ENCODE measurements around the gene DHX58. TPM values are rescaled to one million over a fixed set of nuclear protein-coding genes. Genes with fewer than 3 reads are reported as not detected.

Gene DHX58
- total RNA-seq, 1 experiment from 2014 or later = 2.1 TPM

DNA sequence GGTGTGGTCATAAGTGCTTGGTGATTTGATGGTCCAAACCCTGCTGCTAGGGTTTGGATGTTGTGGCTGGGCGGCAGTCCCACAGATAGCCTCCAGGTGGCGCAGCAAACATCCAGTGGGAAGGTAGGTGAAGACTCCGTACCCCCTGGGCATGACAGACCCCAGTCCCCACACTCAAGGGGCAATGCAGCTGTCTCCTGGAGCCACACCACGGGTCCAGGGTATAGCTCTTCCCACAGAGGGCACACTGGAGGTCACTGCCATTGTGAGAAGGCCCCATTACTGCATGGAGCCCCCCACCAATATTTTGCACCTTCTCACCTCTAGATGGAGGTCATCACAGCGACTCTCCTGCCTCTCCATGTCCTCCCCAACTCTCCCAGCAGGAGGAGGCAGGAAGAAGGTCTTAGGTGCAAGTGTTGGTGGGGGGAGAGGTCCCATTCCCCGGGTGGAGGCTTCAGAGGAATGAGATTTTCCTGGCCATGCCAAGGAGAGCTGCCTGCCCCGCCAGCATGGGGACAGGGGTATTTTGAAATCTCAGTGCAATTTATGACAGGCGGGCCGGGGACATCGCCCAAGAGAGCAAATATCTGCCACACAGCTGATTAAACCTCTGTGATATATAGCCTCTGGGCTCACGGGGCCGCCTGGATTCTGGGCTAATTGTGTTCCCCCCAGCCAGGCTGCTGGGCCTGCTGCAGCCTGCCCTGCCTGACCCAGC is 45.0 kb downstream of the DHX58 start:
- ChIA-PET POLR2A (ENCODE audit: low non-redundant PET) (no interaction called here), CTCF (interaction anchor here (0.9 kb wide), 1 partner anchor 12 kb away, joined by 3 read pairs; no protein-coding TSS in a partner anchor)
- intact Hi-C loops (cut with micrococcal nuclease; ENCODE audit: unreplicated experiment) = no loop called here
- BruUV-seq (replicated peaks) = no TSS peak
- DNase-seq (ENCODE audit: low spot score) = peak; percentile 44
- no peaks in the 10 kb centered on the region for H3K9me3 ChIP-seq (ENCODE audit: low read depth, low read length, poor library complexity, severe bottlenecking)
- TF ChIP-seq, protein P1, sequence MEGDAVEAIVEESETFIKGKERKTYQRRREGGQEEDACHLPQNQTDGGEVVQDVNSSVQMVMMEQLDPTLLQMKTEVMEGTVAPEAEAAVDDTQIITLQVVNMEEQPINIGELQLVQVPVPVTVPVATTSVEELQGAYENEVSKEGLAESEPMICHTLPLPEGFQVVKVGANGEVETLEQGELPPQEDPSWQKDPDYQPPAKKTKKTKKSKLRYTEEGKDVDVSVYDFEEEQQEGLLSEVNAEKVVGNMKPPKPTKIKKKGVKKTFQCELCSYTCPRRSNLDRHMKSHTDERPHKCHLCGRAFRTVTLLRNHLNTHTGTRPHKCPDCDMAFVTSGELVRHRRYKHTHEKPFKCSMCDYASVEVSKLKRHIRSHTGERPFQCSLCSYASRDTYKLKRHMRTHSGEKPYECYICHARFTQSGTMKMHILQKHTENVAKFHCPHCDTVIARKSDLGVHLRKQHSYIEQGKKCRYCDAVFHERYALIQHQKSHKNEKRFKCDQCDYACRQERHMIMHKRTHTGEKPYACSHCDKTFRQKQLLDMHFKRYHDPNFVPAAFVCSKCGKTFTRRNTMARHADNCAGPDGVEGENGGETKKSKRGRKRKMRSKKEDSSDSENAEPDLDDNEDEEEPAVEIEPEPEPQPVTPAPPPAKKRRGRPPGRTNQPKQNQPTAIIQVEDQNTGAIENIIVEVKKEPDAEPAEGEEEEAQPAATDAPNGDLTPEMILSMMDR (conservative IDR thresholded peaks at IDR 0.05; ENCODE audit: low read depth, low read length) = peak; percentile 80
- TF ChIP-seq EZH2 (IDR thresholded peaks at IDR 0.05; ENCODE audit: borderline replicate concordance, low read depth, low read length, poor library complexity, severe bottlenecking) = no peak
- no peak overlapping the region for H3K27ac ChIP-seq (ENCODE audit: low read depth, low read length, poor library complexity, severe bottlenecking)
- no peaks in the 10 kb centered on the region for H3K27me3 ChIP-seq (replicated peaks; ENCODE audit: insufficient read depth, low read depth, low read length, poor library complexity)
- H3K4me3 ChIP-seq (ENCODE audit: low read depth, low read length, poor library complexity, severe bottlenecking) = no peak overlapping the region
- H3K36me3 ChIP-seq (ENCODE audit: insufficient read depth, low read length, poor library complexity, severe bottlenecking) = no peaks in the 10 kb centered on the region
- no peaks in the 10 kb centered on the region for H3K4me1 ChIP-seq (ENCODE audit: insufficient read depth, low read length, poor library complexity, severe bottlenecking)

DNA sequence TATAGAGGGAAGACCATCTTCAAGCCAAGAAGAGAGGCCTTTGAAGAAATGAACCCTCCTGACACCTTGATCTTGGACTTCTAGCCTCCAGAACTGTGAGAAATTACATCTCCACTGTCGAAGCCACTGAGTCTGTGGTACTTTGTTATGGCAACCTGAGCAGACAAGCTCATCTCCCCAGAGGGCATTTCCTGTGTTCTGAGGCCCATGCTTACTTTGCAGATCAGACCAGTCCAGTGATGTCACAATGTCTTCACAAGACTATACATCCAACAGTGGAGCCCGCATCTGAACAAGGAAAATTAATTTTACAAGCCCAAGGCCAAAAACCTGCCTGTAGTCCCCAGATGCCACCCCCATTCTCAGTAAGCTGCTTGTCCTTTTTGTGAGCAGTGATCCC is 47.3 kb downstream of the DHX58 start:
- Histone ChIP-seq H3K4me3 (ENCODE audit: low read depth, low read length, poor library complexity, severe bottlenecking) (no peak overlapping the region), H3K4me1 (ENCODE audit: insufficient read depth, low read length, poor library complexity, severe bottlenecking) (no peaks in the 10 kb centered on the region), H3K9me3 (ENCODE audit: low read depth, low read length, poor library complexity, severe bottlenecking) (no peaks in the 10 kb centered on the region), H3K27me3 (replicated peaks; ENCODE audit: insufficient read depth, low read depth, low read length, poor library complexity) (no peaks in the 10 kb centered on the region), H3K27ac (ENCODE audit: low read depth, low read length, poor library complexity, severe bottlenecking) (no peak overlapping the region), H3K36me3 (ENCODE audit: insufficient read depth, low read length, poor library complexity, severe bottlenecking) (no peaks in the 10 kb centered on the region)
- intact Hi-C loops (cut with micrococcal nuclease; ENCODE audit: unreplicated experiment) = no loop called here
- BruUV-seq (replicated peaks) = no TSS peak
- ChIA-PET CTCF (no interaction called here), POLR2A (ENCODE audit: low non-redundant PET) (no interaction called here)
- no peak for TF ChIP-seq EZH2 (IDR thresholded peaks at IDR 0.05; ENCODE audit: borderline replicate concordance, low read depth, low read length, poor library complexity, severe bottlenecking)
- DNase-seq (ENCODE audit: low spot score) = no peak

DNA sequence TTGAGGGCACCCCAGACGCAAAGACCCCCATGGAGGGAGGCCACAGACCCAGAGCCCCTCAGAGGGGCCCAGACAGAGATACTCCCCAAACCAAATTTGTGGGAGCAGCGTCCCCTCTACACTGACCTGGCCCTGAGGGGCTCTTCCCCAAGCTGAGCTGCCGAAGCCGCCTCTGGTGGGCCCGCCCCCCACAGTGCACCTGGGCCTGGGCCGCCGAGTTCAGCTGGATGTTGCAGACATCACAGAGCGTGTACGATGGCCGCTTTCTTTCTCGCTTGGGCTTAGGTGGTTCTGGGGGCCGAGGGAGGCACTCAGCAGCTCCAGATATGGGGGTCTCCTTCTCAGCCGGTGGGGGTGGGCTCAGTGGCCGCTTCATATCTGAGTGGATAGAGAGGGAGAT is 49.8 kb downstream of the DHX58 start:
- POLR2A ChIA-PET (ENCODE audit: low non-redundant PET) = no interaction called here
- TF ChIP-seq, protein P1 (conservative IDR thresholded peaks at IDR 0.05; ENCODE audit: low read depth, low read length) = no peak
- TF ChIP-seq EZH2 (IDR thresholded peaks at IDR 0.05; ENCODE audit: borderline replicate concordance, low read depth, low read length, poor library complexity, severe bottlenecking) = no peak
- Histone ChIP-seq H3K27me3 (replicated peaks; ENCODE audit: insufficient read depth, low read depth, low read length, poor library complexity) (no peaks in the 10 kb centered on the region), H3K4me3 (ENCODE audit: low read depth, low read length, poor library complexity, severe bottlenecking) (no peak overlapping the region), H3K9me3 (ENCODE audit: low read depth, low read length, poor library complexity, severe bottlenecking) (no peaks in the 10 kb centered on the region), H3K27ac (ENCODE audit: low read depth, low read length, poor library complexity, severe bottlenecking) (no peak overlapping the region), H3K36me3 (ENCODE audit: insufficient read depth, low read length, poor library complexity, severe bottlenecking) (no peaks in the 10 kb centered on the region), H3K4me1 (ENCODE audit: insufficient read depth, low read length, poor library complexity, severe bottlenecking) (no peaks in the 10 kb centered on the region)
- CTCF ChIA-PET = no interaction called here
- intact Hi-C loops (cut with micrococcal nuclease; ENCODE audit: unreplicated experiment) = no loop called here
- no peak for DNase-seq (ENCODE audit: low spot score)
- no TSS peak for BruUV-seq (replicated peaks)
